HUDEP-2 (cell line): ENCODE results near the gene TDRD9.

ENCODE experiments used
- DNase-seq, 76 experiments: peaks; one replicate each; lab custom pipeline; 2025; ENCODE audit not compliant: unreplicated experiment in 76 of 76; lab: John Stamatoyannopoulos, UW

The TDRD9 gene

GRCh38 chr14:104019029-104019428, 90.8 kb downstream of the TDRD9 start:
- no peak for DNase-seq

DNA sequence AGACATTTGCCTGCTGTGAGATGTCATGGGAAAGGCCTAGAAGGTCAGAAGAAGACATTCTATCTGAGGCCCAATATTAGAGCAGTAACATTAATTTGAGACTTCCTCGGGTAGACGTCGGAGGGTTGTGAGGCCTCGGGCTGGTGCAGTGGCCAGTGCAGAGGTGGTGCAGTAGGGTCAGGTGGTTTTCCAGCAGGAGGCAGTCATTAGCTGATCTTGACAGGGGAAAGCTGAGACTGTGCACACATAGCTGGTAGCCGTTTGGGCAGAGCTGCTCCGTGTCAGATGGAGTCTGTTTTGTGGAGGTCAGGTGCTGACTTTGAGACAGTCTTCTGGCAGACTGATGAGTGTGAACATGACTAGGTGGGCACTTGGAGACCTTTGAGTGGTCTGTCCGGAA, 91.5 kb downstream of the TDRD9 start:
- DNase-seq, result no peak

DNA sequence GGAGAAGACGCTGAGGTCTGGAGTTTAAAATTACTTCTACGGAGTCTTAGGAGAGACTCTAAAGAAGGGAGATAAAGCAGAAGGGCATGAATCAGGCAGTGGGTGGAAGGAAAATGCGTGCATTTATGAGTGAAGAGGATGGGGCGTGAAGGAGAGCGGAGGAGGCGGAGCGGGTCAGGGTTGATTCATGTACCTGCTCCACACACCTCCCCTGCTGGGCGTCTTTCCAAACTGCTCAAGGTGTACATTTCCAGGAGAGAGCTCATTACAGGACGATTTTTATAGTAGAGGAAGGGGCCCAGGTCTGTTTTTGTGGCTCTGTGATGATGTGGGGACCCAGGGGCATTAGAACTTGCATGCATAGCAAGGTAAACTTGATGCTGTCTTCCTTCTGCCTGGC, 92.2 kb downstream of the TDRD9 start:
- no peak for DNase-seq

- DNase-seq, result no peak
Measured at GRCh38 chr14:104023325-104024055, 95.2 kb downstream of the TDRD9 start.

- no peak for DNase-seq
Measured at GRCh38 chr14:104025534-104025933, 97.3 kb downstream of the TDRD9 start.

GRCh38 chr14:104026024-104026423, 97.8 kb downstream of the TDRD9 start:
- no peak for DNase-seq

DNA sequence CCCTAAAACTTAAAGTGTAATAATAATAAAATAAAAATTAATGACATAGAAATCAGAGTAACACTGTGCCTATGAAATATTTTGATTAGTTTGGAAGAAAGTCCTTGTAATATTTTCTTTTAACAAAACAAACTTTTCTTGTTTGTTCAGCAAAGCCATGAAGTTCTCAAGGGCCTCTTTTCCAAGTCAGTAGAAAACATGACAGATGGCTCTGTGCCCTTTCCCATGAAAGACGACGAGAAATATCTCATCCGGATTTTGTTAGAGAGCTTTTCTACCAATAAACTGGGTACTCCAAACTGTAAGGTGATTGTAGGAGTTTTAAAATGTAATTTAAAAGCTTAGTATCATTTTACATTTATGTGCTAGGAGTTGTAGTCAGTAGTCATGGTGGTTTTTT, 102.7 kb downstream of the TDRD9 start:
- no peak for DNase-seq

DNA sequence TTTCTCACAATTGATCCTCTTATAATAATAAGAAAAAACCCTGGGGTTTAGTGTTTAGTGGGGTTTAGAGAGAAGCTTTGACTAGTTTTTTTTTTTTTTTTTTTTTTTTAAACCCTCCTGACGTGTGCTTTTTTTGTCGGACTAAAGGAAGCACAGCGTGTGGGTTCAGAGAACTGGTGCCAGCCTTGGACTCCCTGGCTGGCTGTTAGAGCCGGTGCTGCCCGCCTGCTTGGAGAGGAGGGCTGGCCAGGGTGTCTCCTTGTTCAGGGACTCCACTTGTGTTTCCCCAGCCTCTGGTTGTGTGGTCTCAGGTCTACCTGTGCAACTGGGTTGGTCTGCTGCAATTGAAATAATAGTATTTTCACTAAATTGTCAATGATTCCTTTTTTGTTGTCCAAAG, 103.1 kb downstream of the TDRD9 start:
- DNase-seq, result no peak

DNA sequence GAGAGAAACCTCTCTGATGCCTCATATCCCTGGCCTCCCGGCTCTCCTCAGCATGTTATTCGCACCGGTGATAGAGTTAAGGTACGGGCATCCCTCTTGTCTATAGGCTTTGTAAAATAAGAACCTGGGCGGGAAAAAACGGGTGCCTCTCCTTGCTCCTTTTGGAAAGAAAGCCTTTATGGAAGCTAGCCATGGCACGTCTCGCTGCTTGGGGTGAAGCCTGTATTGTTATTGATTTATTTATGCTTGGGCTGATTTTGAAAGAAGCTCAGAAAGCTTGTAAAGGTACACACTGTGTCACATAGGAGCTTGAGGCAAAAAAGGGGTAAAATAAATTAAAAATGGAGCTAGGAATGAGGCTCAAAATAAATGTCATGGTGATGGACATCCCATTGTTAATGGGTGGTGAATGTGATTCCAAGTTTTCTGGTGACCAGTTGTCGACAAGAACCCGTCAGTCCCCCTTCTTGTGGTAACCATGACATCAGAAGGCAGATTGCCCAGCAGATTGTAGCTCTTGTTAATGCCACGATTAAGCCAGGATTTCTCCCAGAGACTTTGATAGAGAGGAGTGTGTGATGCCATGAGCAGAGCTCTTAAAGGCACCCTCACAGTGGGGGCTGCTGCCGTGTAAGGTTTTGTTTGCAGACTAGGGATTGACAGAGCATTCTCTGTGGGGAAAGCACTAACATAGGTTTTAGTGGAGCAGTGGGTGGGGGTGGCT, 106.9 kb downstream of the TDRD9 start:
- DNase-seq, result no peak

DNA sequence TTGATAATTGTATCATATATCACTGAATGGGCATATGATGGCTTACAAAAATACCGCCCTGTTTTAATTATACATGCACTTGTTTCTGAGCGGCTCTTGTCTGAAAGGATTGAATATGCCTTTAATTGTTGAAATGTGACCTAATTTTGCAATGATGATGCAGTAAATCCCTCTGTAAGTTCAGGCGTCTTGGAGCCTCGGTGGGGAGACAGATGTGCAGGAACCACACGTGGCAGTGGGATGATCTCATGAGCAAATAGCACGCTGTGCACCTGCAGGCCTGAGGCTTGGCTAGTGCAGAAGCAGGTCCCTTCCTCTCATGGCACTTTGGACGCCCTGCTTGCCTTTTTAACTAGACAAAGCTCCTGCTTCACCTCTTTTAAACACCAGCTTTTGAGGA, 108.0 kb downstream of the TDRD9 start:
- DNase-seq, result no peak

- no peak for DNase-seq
Measured at GRCh38 chr14:104037074-104037473, 108.8 kb downstream of the TDRD9 start.

DNA sequence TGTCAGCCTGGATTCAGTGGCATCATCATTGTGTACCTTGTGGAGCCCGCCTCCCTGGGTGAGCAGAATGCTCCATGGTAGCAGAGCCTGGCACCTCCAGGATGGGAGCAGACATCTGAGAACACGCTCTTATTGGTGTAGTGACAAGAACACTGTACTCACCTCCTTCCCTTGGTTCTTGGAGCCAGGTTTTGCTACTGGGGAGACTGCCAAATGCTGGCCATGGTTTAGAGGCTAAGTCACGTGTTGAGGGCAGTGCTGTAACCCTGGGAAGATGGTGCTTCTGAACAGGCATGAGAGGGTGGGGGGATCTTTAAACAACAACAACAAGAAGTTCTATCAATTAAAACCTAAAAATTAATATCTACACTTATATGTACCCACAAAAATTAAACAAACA, 109.6 kb downstream of the TDRD9 start:
- DNase-seq, result no peak

DNA sequence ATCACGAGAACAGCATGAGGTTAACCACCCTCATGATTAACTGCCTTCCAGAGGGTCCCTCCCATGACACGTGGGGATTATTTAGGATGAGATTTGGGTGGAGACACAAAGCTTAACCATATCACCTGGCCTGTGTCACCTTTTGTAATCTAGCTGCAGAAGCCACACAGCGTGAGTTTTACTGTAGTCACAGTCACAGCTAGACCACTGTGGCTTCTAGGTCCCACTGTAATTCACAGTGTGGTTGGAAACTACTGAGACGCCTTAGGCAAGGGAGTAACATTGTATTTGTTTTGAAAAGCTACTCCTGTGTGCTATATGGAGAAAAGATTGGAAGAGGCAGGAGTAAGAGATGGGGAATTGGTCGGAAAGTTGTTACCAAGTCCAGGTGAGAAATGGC, 111.0 kb downstream of the TDRD9 start:
- DNase-seq, result no peak

GRCh38 chr14:104040539-104040938, 112.3 kb downstream of the TDRD9 start:
- no peak for DNase-seq

GRCh38 chr14:104041430-104042104, 113.3 kb downstream of the TDRD9 start:
- no peak for DNase-seq

- no peak for DNase-seq
Measured at GRCh38 chr14:104044016-104044415, 115.8 kb downstream of the TDRD9 start.

DNA sequence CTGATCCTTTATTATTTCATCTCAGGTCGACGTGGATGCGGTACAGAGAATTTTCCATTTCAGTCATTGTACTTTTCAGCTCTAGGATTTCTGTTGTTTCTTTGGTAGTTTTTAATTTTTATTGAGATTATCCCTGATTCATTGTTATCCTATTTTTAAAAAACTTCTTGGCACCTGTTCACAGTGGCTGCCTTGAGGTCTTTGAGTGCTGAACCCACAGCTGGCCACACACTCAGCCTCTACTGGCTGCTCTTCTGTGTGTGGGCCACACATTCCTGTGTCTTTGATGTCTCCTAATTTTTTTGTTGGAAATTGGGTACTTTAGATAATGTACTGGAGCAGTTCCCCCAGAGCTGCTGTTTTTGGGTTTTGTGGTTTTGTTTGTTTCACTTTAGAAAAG, 119.5 kb downstream of the TDRD9 start:
- no peak for DNase-seq

DNA sequence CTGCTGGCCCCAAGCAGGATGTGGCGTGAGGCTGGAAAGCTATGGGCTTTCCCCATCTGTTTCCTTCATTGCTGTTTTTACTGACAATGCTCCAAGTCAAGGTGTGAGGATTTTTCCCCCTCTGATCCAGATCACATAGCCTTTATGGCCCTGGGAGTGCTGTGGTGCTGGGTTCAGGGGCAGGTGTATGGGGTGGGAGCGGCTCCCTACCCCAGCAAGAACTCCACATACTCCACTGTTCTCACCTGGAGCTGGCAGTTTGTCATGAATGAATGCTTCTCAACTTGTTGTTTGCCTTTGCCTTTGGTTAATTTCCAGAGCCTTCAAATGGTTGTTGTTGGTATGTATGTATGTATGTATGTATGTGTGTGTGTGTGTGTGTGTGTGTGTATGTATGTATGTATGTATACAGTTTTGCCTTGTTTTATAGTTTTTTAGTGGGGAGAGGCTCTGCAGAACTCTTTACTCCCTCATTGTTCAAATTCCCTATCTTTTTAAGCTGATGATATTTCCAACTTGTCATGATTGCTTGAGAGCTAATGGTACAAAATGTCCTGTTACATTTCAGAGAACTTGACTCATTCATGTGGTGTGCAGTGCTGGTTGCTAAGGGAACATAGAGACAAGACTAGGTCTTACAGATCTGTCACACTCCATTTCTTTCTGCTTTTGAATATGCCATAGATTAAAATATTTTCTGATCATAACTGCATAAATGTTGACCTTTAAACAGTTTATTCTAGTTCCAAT, 120.7 kb downstream of the TDRD9 start:
- no peak for DNase-seq

DNA sequence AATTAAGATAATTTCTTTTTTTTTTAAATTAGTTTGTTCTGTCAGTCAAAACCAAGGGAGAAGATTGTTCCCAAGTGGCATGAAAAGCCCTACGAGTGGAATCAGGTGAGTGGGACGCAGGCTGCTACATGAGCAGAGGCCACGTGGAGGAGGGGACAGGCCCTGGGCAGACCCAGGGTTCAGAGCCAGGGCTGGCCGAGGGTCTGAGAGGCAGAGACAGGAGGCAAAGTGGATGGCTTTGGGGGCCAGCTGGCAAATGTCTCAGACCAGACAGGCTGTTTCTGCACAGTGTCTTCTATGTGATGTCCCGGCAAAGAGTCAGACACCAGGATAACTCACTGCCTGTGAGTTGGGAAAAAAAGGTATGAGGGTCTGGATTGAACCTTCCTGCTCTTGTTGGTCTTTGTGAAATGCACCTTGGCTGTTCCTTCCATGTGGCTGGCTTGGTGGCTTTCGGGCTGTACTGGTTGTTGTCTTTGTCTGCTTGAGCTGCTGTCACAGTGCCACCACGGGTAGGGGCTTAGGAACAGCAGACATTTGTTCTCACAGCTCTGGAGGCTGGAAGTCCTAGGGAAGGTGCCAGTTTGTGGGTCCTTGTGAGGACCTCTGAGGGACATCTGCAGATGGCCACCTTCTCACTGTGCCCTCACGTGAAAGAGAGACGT, 121.5 kb downstream of the TDRD9 start:
- no peak for DNase-seq

DNA sequence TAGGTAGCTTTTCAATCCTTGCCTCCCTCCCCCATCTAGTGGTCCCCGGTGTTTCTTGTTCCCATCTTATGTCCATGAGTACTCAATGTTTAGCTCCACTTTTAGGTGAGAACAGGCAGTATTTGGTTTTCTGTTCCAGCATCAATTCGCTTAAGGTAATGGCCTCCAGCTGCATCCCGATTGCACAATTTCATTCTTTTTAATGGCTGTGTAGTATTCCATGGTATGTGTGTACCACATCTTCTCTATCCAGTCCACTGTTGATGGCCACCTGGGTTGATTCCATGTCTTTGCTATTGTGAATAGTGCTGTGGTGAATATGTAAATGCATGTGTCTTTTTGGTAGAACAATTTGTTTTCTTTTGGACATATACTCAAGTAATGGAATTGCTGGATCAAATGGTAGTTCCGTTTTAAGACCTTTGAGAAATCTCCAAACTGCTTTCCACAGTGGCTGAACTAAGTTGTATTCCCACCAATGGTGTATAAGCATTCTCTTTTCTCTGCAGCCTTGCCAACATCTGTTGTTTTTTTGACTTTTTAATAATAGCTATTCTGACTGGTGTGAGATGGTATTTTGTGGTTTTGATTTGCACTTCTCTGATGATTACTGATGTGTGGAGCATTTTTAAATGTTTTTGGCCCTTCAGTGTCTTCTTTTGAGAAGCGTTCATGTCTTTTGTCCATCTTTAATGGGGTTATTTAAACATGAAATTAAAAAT, 123.0 kb downstream of the TDRD9 start:
- DNase-seq, result no peak
